ENCODE measurements around the gene IFT57. TPM values are rescaled to one million over a fixed set of nuclear protein-coding genes. Genes with fewer than 3 reads are reported as not detected.
A peak's percentile ranks its signal among the peaks of the same experiment; 100 is the strongest.

The IFT57 gene
- total and polyA plus RNA-seq, 10 of the 15 experiments (the other 5 are each of a cell fraction or from before 2014, with no cell fraction given): 1.8 to 25.0 (median 7.5) TPM

DNA sequence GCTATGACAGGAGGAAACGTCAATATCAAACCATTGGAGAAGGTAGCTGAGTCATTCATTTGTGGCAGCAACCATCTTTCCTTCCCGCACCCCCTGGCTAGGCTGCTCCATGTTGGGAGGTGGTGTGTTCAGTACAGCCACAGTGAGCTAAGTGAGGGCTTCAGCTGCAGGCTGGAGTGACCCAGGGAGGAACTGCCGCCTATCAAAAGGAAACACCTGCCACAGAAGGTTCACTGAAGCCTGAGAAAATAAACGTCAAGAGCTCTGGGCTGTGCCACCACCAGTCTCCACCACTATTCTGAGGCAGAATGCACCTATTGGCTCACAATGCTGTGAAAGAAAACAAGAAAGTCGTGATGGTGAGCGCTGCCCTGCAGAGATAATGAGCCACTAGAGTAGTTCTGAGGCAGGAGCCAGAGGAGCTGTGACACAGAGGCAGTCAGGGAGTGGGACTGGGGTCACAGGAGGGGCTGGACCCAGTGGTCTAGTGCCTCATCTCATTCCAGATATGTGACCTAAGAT, 96.6 kb downstream of the IFT57 start (continued):
- TF ChIP-seq ETV6 (conservative IDR thresholded peaks at IDR 0.05 in 1 of 2, IDR thresholded peaks at IDR 0.05 in 1 of 2; ENCODE audit: borderline replicate concordance in 1 of 2, low read depth in 1 of 2): no peak
- TF ChIP-seq, protein P1, sequence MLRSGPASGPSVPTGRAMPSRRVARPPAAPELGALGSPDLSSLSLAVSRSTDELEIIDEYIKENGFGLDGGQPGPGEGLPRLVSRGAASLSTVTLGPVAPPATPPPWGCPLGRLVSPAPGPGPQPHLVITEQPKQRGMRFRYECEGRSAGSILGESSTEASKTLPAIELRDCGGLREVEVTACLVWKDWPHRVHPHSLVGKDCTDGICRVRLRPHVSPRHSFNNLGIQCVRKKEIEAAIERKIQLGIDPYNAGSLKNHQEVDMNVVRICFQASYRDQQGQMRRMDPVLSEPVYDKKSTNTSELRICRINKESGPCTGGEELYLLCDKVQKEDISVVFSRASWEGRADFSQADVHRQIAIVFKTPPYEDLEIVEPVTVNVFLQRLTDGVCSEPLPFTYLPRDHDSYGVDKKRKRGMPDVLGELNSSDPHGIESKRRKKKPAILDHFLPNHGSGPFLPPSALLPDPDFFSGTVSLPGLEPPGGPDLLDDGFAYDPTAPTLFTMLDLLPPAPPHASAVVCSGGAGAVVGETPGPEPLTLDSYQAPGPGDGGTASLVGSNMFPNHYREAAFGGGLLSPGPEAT (IDR thresholded peaks at IDR 0.05; ENCODE audit: low read depth): no peak
- peak; percentile 24 to 68; a peak in 2 of 4 replicates for TF ChIP-seq EP300 (IDR thresholded peaks at IDR 0.05; ENCODE audit: borderline replicate concordance in 1 of 2, control insufficient read depth in 1 of 2, low read depth in 2 of 2, low read length in 2 of 2)
- no peak for TF ChIP-seq TBL1XR1 (IDR thresholded peaks at IDR 0.05; ENCODE audit: low read depth, low read length)
- no peak for TF ChIP-seq CBX3 (IDR thresholded peaks at IDR 0.05; ENCODE audit: borderline replicate concordance, low read depth)

DNA sequence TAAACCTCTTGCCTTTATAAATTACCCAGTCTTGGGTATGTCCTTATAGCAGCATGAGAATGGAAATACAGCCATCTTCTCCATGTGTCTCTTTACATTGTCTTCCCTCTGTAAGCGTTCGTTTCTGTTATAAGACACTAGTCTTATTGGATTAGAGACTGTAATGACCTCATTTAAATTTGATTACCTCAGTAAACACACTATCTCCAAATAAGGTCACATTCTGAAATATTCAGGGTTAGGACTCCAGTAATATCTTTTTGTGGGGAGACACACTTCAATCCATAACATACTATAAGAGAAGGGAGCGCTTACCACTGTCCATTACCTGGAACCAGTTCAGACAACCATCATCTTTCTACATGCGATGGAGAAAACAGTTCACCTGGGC, 97.1 kb downstream of the IFT57 start:
- H3K4me2 ChIP-seq (ENCODE audit: control insufficient read depth, insufficient read depth): peak overlapping the region; percentile 70
- peaks cover 52% of the 10 kb centered on the region for H3K79me2 ChIP-seq (ENCODE audit: control insufficient read depth, insufficient read depth, low read length)
- no peaks in the 10 kb centered on the region for H3K27me3 ChIP-seq (replicated peaks in 1 of 2; ENCODE audit: control insufficient read depth in 2 of 2, insufficient read depth in 2 of 2, low read length in 1 of 2)
- BruUV-seq (replicated peaks): TSS peak; percentile 96
- peaks cover 30% of the 10 kb centered on the region for H3K4me1 ChIP-seq (ENCODE audit: control insufficient read depth, insufficient read depth, low read length)
- POLR2A ChIA-PET: interaction anchor here (1.0 to 4.8 kb wide), 3 partner anchors 9 to 37 kb away, joined by 3 to 25 read pairs (median 5); no protein-coding TSS in a partner anchor
- H2AFZ ChIP-seq (ENCODE audit: control insufficient read depth, low read depth, low read length): no peak overlapping the region
- TF ChIP-seq CHD1 (IDR thresholded peaks at IDR 0.05; ENCODE audit: low read depth, low read length) (0 out of 2 replicates have a peak, but pooled peaks have one; percentile 66), LARP7 (IDR thresholded peaks at IDR 0.05) (no peak), JUND (IDR thresholded peaks at IDR 0.05; ENCODE audit: low read depth, low read length) (no peak), ETV6 (conservative IDR thresholded peaks at IDR 0.05 in 1 of 2, IDR thresholded peaks at IDR 0.05 in 1 of 2; ENCODE audit: borderline replicate concordance in 1 of 2, low read depth in 1 of 2) (no peak), BMI1 (IDR thresholded peaks at IDR 0.05; ENCODE audit: borderline replicate concordance) (peak; percentile 13; the same call in 1 of the 2 replicates), RB1 (IDR thresholded peaks at IDR 0.05; ENCODE audit: borderline replicate concordance) (no peak; the same call in 1 of the 2 replicates), SMAD1 (IDR thresholded peaks at IDR 0.05; ENCODE audit: low read depth, partially characterized antibody) (peak; percentile 6)
- TF ChIP-seq, protein P2, sequence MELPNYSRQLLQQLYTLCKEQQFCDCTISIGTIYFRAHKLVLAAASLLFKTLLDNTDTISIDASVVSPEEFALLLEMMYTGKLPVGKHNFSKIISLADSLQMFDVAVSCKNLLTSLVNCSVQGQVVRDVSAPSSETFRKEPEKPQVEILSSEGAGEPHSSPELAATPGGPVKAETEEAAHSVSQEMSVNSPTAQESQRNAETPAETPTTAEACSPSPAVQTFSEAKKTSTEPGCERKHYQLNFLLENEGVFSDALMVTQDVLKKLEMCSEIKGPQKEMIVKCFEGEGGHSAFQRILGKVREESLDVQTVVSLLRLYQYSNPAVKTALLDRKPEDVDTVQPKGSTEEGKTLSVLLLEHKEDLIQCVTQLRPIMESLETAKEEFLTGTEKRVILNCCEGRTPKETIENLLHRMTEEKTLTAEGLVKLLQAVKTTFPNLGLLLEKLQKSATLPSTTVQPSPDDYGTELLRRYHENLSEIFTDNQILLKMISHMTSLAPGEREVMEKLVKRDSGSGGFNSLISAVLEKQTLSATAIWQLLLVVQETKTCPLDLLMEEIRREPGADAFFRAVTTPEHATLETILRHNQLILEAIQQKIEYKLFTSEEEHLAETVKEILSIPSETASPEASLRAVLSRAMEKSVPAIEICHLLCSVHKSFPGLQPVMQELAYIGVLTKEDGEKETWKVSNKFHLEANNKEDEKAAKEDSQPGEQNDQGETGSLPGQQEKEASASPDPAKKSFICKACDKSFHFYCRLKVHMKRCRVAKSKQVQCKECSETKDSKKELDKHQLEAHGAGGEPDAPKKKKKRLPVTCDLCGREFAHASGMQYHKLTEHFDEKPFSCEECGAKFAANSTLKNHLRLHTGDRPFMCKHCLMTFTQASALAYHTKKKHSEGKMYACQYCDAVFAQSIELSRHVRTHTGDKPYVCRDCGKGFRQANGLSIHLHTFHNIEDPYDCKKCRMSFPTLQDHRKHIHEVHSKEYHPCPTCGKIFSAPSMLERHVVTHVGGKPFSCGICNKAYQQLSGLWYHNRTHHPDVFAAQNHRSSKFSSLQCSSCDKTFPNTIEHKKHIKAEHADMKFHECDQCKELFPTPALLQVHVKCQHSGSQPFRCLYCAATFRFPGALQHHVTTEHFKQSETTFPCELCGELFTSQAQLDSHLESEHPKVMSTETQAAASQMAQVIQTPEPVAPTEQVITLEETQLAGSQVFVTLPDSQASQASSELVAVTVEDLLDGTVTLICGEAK (IDR thresholded peaks at IDR 0.05; ENCODE audit: borderline replicate concordance): peak; percentile 40; the same call in 1 of the 2 replicates
- TF ChIP-seq, protein P1 (IDR thresholded peaks at IDR 0.05; ENCODE audit: low read depth): 0 out of 2 replicates have a peak, but pooled peaks have one; percentile 3
- H4K20me1 ChIP-seq (ENCODE audit: control insufficient read depth, insufficient read depth): no peaks in the 10 kb centered on the region
- 0% methylated on average over 4 of the region's 4 CpGs for WGBS (ENCODE audit: insufficient coverage, insufficient replicate concordance, low lambda C conversion rate, missing lambda C conversion rate)
- H3K27ac ChIP-seq (ENCODE audit: control insufficient read depth, insufficient read depth): peak overlapping the region; percentile 100
- SMC1A ChIA-PET (ENCODE audit: uncharacterized antibody, unreplicated experiment): interaction anchor here (0.8 to 4.7 kb wide), 13 partner anchors 9 to 281 kb away, joined by 3 to 34 read pairs (median 5); no protein-coding TSS in a partner anchor
- peak overlapping the region; percentile 96 for H3K9ac ChIP-seq (ENCODE audit: control insufficient read depth, insufficient read depth, low read length)
- DNase-seq (ENCODE audit: low read depth, low spot score) (no peak), FAIRE-seq (no peak), ATAC-seq (peak; percentile 0)
- no peaks in the 10 kb centered on the region; the same call in 2 of the 3 replicates for H3K9me3 ChIP-seq (replicated peaks; ENCODE audit: control insufficient read depth, insufficient read depth, low read length)
- H3K36me3 ChIP-seq (ENCODE audit: control insufficient read depth in 2 of 2, insufficient read depth in 2 of 2, low read length in 1 of 2): no peaks in the 10 kb centered on the region; a peak in 1 of 4 replicates
- in situ Hi-C loops (cut with MboI) (no loop called here), intact Hi-C loops (cut with micrococcal nuclease; ENCODE audit: unreplicated experiment) (loop anchor here (1.0 to 10.0 kb wide), 3 partner anchors 97 to 270 kb away; partner anchors contain the start of gene IFT57)
- H3K4me3 ChIP-seq: peak overlapping the region; percentile 88
- CTCF ChIA-PET: interaction anchor here (1.3 to 3.3 kb wide), 3 partner anchors 36 to 353 kb away, joined by 4 to 12 read pairs (median 7); no protein-coding TSS in a partner anchor
- RAD21 ChIA-PET (ENCODE audit: unreplicated experiment): interaction anchor here (0.7 to 5.7 kb wide), 9 partner anchors 10 to 280 kb away, joined by 3 to 36 read pairs (median 4); no protein-coding TSS in a partner anchor
